GM08714 (cell line): ENCODE measurements around the gene TRH.

ENCODE experiments used
- H3K4me3 ChIP-seq: fragments of 200-500 bp; sonication (Bioruptor generic); 2 replicates; pipeline ENCODE4 v1.5.1; 2014; ENCODE audit warnings: mild to moderate bottlenecking, low read length, inconsistent platforms
- ZNF274 ChIP-seq: IDR thresholded peaks from 2 replicates; pipeline ENCODE4 v1.6.1; 2012; ENCODE audit warnings: mild to moderate bottlenecking, low read depth, low read length

The TRH gene

GRCh38 chr3:129952556-129953355 lies 21.8 kb upstream of the TRH start:
- no peak overlapping the region for H3K4me3 ChIP-seq
- TF ChIP-seq ZNF274, result no peak

- no peak for TF ChIP-seq ZNF274
- H3K4me3 ChIP-seq, result no peak overlapping the region
Measured at GRCh38 chr3:129953621-129954020, 20.9 kb upstream of the TRH start.

- TF ChIP-seq ZNF274, result no peak
- H3K4me3 ChIP-seq, result no peak overlapping the region
Measured at GRCh38 chr3:129954514-129954913, 20.0 kb upstream of the TRH start.

GRCh38 chr3:129956936-129957335 lies 17.6 kb upstream of the TRH start:
- H3K4me3 ChIP-seq, result no peak overlapping the region
- TF ChIP-seq ZNF274, result no peak

- H3K4me3 ChIP-seq, result no peak overlapping the region
Measured at GRCh38 chr3:129958755-129959154, 15.8 kb upstream of the TRH start.

GRCh38 chr3:129961141-129961541 lies 13.4 kb upstream of the TRH start:
- TF ChIP-seq ZNF274, result no peak
- H3K4me3 ChIP-seq, result no peak overlapping the region

More at GRCh38 chr3:129958755-129959154, 15.8 kb upstream of the TRH start:
- no peak for TF ChIP-seq ZNF274

- H3K4me3 ChIP-seq, result no peak overlapping the region
- no peak for TF ChIP-seq ZNF274
Measured at GRCh38 chr3:129962600-129962999, 11.9 kb upstream of the TRH start.

- no peak for TF ChIP-seq ZNF274
- no peak overlapping the region for H3K4me3 ChIP-seq
Measured at GRCh38 chr3:129965937-129966336, 8.6 kb upstream of the TRH start.

- no peak for TF ChIP-seq ZNF274
- no peak overlapping the region for H3K4me3 ChIP-seq
Measured at GRCh38 chr3:129966876-129967275, 7.6 kb upstream of the TRH start.

GRCh38 chr3:129967761-129968160 lies 6.8 kb upstream of the TRH start:
- no peak overlapping the region for H3K4me3 ChIP-seq
- TF ChIP-seq ZNF274, result no peak

- TF ChIP-seq ZNF274, result no peak
- H3K4me3 ChIP-seq, result no peak overlapping the region
Measured at GRCh38 chr3:129971351-129972052, 3.0 kb upstream of the TRH start.

- no peak overlapping the region for H3K4me3 ChIP-seq
- no peak for TF ChIP-seq ZNF274
Measured at GRCh38 chr3:129972301-129972700, 2.2 kb upstream of the TRH start.

GRCh38 chr3:129973853-129974563 lies 512 bp upstream of the TRH start:
- TF ChIP-seq ZNF274, result no peak
- H3K4me3 ChIP-seq, result no peak overlapping the region

- TF ChIP-seq ZNF274, result no peak
- H3K4me3 ChIP-seq, result no peak overlapping the region
Measured at GRCh38 chr3:129974833-129975704, 549 bp downstream of the TRH start.
